NCI-H1417 (cell line): ENCODE measurements around the gene TEX54.
"Not testable (repeated sequence)": the region's sequence is repeated elsewhere in the genome, so short reads cannot be mapped to it uniquely, and the experiment has no call there.

Experiments used
- DNase-seq, 3 experiments: peaks; one replicate each; lab custom pipeline; 2025; lab: John Stamatoyannopoulos, UW

TEX54 gene

DNA sequence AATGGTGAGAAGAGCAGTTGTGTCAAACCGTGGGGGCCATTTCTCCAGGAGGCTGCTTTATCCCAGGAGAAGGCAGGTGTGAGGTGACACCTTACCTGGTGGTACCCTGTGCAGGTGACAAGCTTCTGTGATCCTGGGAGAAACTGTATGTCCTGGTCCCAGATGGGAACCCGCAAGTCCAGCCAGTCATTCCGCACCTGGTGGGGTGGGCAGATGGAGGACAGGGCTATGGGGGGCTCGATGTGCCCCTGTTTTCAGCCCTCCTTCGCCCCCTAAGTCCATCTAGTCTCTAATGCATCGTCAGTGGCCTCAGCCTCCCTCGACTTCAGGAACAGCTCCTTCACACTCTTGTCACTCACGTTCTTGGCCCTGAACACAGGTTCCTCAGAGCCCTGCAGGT lies 2.7 kb upstream of the TEX54 start:
- no peak for DNase-seq

DNA sequence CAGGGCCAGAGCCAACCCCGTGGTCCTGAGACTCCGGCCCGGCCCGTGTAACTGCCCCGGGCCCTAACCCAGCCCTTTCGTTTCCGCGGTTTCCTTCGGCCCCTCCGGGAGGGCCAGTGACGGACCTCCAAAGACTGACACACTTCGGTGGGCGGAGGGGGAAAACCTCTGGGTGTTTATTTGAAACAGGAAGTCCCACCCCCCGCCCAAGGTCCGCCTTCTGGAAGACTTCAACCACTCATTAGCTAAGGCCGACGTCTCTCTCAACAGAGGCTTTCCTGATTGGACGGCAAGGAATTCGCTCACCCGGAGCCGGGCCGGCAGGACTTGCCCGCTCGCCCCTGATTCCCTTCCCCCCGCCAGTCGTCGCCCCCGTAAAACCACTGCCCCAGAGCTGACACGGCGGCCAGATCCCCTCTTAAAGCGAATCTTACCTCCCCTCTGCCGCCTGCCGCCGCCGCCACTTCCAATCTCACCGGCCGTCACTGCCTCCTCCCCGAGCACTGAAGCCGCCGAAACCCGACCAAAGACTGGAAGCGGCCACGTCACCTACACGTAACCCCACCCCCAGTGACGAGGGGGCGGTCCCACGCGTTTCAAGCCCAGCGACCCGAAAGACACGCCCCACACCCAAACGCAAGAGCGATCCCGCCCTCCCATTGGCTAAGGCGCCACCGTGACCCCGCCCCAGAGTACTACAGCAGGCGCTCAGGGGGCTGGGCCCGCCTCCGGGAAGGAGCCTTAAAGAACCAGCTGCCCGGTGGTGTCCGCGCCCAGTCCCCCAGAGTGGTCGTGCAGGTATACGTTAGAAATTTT lies 913 bp downstream of the TEX54 start, which contains the start of gene STX5:
TSS of gene STX5 (minus strand) at position 532 of the 816 bp plus-strand sequence. CDS start 808 bp downstream, outside the sequence.
- peak; percentile 98 to 99 (median 99) for DNase-seq

DNA sequence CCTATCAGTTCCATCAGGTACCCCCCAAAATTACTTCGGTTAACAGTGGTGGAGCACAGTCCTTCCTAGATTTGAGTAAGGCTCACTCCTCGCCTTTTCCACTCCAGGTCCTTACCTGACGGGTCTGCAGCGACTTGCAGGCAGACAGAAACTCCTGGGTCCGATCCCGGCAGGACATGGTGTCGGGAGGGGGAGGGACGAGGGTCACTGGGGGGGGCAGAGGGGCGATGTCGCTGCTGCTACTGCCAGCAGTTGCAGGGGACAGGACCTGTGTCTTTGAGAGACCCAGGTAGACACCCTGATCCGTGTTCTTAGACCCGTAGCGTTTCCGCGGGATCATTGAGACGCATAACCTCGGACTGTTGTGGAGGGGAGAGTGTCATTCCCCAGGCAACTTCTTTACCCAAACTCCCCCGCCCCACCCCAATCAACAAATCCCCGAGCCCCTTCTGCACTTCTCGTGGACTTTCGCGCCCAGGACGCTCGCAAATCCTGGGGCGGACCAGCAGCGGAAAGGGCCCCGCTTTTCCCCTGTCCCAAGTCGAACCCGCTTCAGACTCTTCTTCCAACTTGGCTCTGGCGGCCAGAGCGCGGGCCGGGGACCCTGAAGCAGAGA lies 1.6 kb downstream of the TEX54 start:
- no peak for DNase-seq

DNA sequence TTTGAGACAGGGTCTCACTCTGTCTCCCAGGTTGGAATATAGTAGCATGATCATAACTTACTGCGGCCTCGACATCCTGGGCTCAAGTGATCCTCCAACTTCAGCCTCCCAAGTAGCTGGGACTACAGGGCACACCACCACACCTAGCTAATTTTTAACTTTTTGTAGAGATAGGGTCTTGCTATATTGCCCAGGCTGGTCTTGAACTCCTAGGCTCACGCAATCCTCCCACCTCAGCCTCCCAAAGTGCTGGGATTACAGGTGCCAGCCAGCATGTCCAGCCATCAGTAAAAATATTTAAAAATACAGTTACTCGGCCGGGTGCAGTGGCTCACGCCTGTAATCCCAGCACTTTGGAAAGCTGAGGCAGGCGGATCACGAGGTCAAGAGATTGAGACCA lies 4.5 kb downstream of the TEX54 start:
- not testable (repeated sequence) for DNase-seq

DNA sequence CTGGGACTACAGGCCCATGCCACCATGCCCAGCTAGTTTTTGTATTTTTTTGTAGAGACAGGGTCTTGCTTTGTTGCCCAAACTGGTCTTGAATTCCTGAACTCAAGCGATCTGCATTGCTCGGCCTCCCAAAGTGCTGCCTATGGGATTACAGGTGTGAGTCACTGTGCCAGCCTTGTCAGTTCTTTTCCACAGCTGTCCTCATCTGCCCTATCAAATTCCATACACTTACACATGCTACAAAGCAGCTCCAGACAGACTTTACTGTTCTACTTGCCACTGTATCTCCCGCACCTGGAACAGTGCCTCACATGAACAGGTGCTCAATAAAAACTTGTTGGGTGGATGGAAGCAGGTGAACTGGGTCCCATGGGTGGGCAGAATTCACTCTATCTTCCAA lies 9.0 kb downstream of the TEX54 start:
- no peak for DNase-seq

DNA sequence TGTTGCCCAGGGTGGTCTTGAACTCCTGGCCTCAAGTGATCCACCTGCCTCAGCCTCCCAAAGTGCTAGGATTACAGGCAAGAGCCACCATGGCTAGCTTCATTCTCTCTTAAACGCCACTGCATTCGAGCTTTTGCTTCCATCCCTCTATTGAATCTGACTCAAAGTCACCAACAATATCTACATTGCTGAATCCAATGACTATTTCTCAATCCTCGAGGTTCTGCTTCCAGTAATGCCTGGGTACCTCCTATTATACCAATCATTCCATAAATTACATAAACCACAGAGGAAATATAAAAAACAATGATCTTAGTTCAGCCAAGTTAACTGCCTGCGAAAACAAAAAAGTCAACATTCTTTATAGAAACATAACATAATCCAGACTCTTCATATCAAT lies 15.5 kb downstream of the TEX54 start:
- DNase-seq: no peak

DNA sequence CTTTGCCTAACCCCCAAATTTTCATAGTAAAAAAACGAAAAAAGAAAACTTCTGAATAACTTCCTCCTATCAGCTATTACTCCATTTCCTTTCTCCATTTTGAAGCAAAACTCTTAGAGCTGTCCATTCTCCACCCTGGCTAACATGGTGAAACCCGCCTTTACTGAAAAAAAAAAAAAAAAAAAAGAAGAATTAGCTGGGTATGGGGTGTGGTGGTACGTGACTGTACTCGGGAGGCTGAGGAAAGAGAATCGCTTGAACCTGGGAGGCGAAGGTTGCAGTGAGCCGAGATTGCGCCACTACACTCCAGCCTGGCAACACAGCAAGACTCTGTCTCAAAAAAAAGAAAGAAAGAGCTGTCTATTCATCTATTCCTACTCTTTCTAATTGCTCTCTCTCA lies 16.1 kb downstream of the TEX54 start:
- no peak for DNase-seq

DNA sequence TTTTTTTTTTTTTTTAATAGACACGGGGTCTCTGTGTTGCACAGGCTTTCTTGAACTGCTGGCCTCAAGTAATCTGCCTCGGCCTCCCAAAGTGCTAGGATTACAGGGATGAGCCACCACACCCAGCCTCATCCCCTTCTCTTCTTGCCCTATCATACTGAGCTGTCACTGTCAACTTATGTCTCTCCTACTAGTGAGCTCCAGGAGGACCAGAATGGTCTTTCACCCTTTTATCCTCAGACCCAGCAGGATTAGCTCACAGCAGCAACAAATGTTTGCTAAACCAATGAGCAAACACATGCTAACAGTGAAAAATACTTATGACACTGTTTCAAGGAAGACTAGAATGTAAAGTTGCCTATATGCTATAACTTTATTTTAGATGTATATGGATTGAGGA lies 21.0 kb downstream of the TEX54 start:
- no peak for DNase-seq

DNA sequence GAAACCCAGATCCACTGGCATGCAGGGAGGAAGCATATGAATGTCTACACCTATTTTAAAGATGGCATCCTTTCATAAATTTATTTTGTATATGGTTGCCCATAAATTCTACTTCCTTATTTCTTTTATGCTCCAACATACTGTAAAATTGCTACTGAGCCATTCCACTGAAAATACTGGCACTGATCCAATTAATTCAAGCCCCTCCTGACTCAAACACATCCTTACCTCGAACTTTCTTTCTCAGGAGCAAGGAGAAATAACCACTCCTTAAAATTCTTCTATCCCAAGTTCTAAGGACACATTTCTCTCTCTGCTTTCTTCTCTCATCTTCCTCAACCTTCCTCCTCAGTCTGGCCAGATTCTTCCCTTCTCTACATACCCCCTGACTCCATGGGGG lies 21.9 kb downstream of the TEX54 start:
- no peak for DNase-seq

DNA sequence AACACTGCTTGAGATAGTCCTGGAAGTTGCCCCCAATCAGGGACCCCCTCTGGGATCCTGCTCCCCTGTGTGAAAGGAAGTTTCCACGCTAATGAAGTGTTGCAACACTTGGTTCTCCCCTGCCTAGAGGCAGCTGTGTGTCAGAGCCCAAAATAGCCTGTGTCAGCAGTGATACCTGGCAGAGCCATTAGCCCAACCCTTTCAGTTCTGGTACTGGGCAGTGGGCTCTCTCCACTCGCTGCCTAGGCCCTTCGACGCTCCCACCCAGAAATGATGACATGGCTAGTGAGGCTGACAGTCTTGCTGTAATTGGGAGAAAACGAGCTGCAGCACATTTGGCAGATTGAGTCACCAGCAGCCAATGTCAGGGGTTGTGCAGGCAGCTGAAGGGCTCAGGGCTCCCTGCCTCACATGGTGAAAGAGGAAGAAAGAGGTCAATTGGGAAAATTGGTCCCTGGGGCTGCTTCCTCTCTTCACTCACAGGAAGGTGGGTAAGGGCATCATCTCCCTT lies 26.0 kb downstream of the TEX54 start:
- no peak for DNase-seq

DNA sequence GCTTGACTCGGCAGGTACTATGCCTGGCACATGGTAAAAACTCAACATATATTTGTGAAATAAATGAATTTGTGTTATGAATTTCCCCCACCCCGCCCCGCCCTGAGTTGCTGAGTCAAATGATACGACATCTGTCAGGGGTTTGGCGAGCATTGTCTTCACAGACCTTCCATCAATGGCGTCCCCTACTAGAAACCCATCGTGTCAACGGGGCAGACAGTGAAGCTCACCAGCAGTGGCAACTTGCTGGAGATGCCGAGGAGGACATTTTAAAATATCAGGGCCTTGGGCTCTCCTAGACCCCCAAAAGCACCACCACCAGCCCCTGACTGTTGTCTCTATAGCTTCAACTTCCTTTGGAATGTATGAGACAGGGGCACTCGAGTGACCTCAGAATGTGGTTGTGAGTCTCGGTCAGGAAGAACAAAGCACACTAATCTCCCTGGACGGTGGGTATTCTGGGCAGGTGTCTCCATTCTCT lies 26.6 kb downstream of the TEX54 start:
- no peak for DNase-seq

DNA sequence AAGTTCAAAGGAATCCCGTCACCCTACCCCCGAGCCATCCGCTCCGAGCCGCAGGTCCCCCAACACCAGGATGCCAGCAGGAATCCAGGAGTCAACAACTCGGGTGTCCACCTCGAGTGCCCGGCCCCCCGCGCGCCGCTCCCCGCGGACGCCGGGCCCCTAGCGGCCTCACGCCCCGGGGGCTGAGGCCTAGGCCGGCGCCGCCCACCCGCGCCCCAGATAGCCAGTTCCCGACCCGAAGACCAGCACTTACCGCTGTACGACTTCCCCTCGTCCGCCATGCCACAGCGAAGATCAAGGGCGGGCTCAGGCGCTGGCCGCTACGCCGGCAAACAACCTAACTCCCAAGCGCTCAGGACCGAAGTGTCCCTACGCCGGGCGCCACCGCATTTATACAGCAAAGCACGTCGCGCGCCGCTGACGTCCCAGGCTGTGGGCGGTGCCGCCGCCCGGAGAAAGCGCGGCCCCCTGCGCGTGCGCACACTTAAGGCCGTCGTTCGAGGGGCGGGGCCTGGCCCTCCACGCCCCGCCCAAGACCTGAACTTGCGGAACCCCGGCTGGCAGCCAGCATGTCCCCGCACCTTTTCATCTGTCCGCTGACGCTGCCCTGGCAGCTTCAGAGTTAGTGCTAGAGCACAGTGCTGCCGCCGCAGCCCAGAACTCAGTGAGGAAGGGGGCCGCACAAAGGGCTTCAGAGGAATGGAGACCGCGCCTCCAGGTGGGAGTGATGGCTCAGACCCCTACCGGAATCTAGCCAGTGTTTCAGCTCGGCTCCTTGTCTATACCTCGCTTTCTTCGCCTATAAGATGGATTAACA lies 27.4 kb downstream of the TEX54 start, which contains the start of gene NXF1:
TSS of gene NXF1 (minus strand) at position 365 of the 817 bp plus-strand sequence. CDS start at position 281, 84 bp downstream.
- peak; percentile 98 to 99 (median 98) for DNase-seq

DNA sequence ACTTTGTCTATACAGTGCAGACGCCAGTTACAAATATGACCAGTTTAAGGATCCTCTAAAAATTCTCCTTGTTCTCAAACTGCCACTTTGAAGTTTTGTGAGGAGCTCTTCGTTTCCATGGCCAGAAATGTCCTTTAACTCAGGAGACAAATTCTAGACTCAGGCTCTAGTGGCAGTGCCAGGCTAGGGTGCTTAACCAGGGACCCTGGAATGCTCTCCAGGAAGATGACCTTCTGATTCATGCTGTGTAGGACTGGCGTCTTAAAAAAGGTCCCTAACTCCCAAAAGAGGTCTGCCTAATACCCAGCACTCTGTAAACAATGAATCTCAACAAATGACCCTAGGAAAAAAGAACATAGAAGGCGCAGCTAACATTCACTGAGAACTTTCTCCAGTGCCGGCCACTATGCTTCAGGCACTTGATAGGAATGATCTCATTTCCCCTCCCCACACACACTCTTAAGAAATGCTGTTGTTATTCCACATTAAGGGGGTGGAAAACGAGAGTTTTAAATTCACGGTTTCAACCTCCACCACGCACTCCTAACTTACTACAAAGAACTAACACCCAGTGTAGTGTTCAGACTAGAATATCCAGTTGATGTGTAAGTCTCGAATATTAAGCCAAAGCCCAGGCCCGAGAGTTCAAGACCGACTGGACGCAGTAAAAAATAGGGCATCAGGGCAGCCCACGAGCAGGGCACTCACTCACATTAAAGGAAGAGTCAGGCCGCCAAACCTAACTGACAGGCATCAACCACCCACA lies 28.1 kb downstream of the TEX54 start:
- DNase-seq: peak in 1 of 3 experiments; percentile 80

DNA sequence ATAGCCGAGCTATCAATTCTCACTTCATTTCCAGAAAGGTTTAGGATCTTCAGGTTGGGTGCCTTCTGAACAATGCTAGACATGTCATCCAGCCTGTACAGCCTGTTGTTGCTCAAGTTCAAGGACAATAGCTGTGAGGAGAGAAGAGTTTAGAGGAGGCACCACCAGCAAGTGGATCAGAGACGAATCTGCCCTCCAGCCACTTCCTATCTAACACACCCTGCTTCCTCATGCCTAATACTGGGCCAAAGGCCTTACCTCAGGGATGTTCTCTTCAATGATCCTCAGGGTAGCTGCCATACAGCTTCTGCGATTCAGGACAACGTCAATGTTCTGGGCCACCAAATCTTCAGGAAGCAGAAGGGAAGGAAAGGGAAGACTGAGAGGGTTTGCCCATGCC lies 31.6 kb downstream of the TEX54 start:
- no peak for DNase-seq

DNA sequence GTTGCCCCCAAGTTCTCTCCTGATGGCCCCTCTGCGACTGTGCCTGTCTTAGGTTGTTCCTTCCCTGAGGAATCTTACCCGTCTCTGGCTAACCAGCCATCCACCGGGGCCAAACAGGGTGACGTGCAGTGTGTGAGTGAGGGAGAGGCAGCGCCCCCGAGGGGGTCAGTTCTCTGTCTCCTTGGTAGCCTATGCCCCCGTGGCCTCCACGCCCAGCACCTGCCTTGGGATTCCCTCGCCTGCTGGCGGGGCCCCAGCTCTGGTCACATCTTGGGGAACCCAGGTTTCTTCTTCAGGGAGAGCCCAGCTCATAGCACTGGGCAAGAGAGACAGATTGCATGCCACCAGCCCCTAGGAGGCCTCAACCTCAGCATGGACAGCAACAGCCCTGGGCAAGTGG lies 33.2 kb downstream of the TEX54 start:
- no peak for DNase-seq

DNA sequence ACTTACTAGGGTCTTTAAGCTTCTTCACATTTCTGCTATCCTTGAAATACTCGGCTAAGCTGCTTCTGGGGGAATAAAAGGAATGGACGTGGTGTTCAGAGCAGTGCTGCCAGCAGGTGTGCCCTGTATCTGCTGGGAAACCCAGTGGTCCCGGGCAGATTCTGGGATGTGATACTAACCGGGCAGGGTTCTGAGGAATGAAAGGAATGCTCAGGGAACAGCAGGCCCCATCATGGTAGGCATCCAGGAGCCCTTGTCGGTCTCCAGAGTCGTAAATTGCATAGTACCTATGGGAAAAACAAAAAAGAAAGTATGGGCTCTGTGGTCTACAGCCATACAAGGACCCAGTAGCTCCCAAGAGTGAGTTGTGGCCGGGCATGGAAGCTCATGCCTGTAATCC lies 36.4 kb downstream of the TEX54 start:
- no peak for DNase-seq

DNA sequence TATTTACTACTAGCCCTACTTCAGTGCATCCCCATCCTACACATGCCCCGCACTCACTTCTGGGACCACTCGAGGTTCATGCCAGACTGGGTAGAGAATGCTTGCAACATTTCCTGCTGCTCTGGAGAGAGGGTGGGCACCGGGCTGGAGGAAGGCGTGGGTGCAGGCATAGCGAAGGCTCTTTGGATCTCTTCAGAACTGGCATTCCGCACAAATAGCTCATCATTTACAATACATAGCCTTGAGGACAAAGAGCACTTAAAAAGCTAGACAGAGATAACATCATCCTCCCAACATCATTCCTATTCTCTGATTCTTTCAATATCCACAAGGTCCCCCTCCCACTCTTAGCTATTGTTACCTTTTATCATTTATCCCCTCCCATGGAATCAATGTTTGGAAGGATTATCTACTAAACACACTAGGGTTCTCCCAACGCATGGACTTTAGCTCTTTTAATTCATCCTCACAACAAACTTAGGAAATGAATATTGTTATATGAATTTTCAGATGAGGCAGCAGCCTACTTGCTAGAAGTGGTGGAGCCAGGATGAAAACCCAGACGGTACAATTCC lies 38.4 kb downstream of the TEX54 start:
- no peak for DNase-seq

DNA sequence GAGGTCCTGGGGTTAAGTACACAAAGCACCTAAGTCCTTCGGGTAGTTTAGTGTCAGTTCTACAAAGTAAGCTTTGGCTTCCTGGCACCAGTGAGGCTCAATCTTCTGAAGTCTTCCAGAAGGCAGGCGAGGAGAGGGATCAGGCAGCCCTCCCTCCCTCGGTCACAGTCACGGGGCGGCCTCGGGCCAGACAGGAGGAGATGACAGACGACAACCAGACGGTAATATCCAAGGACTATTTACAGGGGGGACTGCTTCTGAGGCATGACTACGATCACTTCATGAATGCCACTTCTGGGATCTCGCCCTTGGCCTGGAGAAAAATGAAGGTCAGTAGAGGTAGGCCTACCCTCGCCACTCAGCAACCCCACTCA lies 40.5 kb downstream of the TEX54 start:
- no peak for DNase-seq

DNA sequence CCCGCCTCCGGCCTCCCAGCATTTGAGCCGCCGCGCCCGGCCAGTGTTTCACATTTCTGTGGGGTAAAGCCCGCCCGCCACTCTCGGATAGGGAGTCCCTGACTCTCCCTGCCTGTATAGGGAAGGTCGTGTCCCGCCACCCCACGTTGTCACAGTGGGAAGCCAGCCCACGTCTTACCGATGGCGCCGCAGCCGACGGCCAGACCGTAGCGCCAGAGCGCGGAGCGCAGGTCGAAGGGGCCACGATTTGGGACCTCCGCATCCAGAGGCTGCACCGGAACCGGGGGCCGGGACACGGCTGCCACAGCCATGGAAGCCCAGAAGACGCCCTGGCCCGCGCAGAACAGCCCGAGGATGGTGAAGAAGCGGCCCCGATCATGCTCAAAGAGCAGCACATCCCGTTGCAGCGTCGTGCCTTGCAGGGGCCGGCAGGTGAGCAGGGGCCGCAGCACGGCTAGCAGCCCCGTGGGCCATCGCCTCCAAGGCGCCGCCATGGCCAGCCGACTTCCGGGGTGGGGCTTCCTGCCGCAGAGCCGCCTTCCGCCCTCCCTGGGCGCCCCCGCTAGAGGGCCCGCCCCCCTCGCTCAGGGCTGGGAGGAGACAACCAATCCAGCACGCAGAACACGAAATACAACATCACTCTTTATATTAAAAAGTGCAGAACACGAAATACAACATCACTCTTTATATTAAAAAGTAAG lies 41.0 kb downstream of the TEX54 start, which contains the start of gene TMEM223:
TSS of gene TMEM223 (minus strand) at position 506 of the 701 bp plus-strand sequence. CDS start at position 494, 12 bp downstream.
- peak; percentile 81 to 89 (median 85) for DNase-seq

DNA sequence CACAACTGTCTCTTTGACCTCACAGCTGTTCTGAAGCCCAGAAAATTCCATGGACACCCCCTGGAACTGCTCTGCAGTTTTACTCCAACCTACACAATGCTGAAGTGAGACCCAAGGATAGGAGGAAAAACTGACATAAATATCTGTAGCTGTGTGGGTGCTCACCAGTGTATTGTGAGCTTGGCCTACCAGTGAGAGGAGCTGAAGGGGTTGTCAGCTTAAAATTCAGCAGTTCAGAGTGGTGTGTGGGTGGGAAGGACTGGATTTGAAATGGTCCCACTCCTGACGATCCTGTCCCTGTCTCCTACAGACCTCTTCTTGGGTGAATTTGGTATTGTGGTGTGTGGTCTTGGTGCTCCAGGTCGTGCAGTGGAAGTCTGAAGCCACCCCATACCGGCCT lies 43.1 kb downstream of the TEX54 start:
- DNase-seq: no peak
